Prostate gland (tissue), 2 donors: ENCODE measurements around the gene DENND6A. TPM values are rescaled to one million over a fixed set of nuclear protein-coding genes. Genes with fewer than 3 reads are reported as not detected.
"Not testable (repeated sequence)": the region's sequence is repeated elsewhere in the genome, so short reads cannot be mapped to it uniquely, and the experiment has no call there.

Experiments
- DNase-seq: peaks from one replicate; pipeline ENCODE4 v3.0.0-alpha.2; 2019; ENCODE audit warnings: low spot score
- H3K27ac ChIP-seq, 2 donors: fragments of 200-600 bp; sonication (generic); 2 replicates each; pipeline ENCODE4 v1.5.1; 2017 to 2019
- H3K27me3 ChIP-seq: fragments of 200-600 bp; sonication (generic); replicated peaks from 2 replicates; pipeline ENCODE4 v1.5.1; 2019; ENCODE audit not compliant: insufficient read depth
- H3K36me3 ChIP-seq, 2 donors: fragments of 200-600 bp; sonication (generic); 1 replicate in 1 of 2; 2 replicates in 1 of 2; pipeline versions ENCODE4 v1.5.1 to v1.8.1; 2017 to 2019
- H3K4me1 ChIP-seq: fragments of 200-600 bp; sonication (generic); replicated peaks from 2 replicates; pipeline ENCODE4 v1.5.1; 2019
- H3K4me3 ChIP-seq, 2 donors: fragments of 200-600 bp; sonication (generic); 2 replicates each; pipeline ENCODE4 v1.5.1; 2017 to 2019
- H3K9me3 ChIP-seq: fragments of 200-600 bp; sonication (generic); 2 replicates; pipeline ENCODE4 v1.5.1; 2017
- POLR2A ChIP-seq: fragments of 450-650 bp; IDR thresholded peaks from one replicate; pipeline ENCODE4 v1.6.1; 2016; ENCODE audit warnings: antibody characterized with exemption, mild to moderate bottlenecking
- POLR2AphosphoS5 ChIP-seq: sonication (generic); formaldehyde crosslinking; IDR thresholded peaks from one replicate; pipeline ENCODE4 v1.6.1; 2017; ENCODE audit warnings: antibody characterized with exemption
- WGBS: methylation state at CpG from one replicate; pipeline ENCODE4 v1.1.5; 2018; 5-methylcytosine and 5-hydroxymethylcytosine counted together
- intact Hi-C: fragments of 100-400 bp; cut with DNase I; formaldehyde crosslinking; loops from one replicate; pipeline ENCODE4 v1.14.2; 2022
- total RNA-seq, 2 donors: library from RNA; depleted of rRNA; stranded (reverse); fragments of >200 nt; gene quantifications; one replicate each; pipeline ENCODE4 v1.1.0, GENCODE V29; 2016
- TF ChIP-seq, protein P1 (sequence below), 4 experiments: fragments of 200-600 bp in 2 of 4; fragments of 450-650 bp in 2 of 4; sonication (generic) in 2 of 4; IDR thresholded peaks; 1 replicate in 3 of 4; 2 replicates in 1 of 4; pipeline ENCODE4 v1.5.1; 2016 to 2019; ENCODE audit warnings: antibody characterized with exemption in 4 of 4, mild to moderate bottlenecking in 2 of 4, moderate library complexity in 2 of 4

Gene DENND6A
- total RNA-seq, 2 donors from 2014 or later = 19.4 to 26.1 TPM

DNA sequence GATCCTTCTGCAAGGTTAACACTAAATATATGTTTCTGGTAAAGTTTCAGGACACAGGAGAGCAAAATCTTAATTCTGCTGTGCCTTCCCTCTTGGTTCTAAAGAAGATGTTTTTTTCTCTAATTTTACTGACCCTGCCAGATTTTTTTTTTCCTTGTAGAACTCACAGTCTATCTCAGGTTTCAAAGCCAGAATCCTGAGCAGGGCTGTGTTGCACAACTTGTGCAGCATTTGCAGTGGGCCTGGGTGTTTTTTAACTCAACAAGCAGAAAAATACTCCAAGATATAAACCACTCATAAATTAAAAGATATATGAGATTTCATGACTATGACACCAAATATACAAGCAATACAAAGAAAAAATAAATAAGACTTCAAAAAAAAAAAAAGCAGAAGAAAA is 55.5 kb downstream of the DENND6A start:
- Histone ChIP-seq H3K36me3 (peaks cover 0 to 5% of the 10 kb centered on the region in 2 donors), H3K27me3 (no peaks in the 10 kb centered on the region), H3K9me3 (no peaks in the 10 kb centered on the region), H3K4me1 (no peaks in the 10 kb centered on the region), H3K4me3 (no peak overlapping the region), H3K27ac (no peak overlapping the region)
- TF ChIP-seq, protein P1, sequence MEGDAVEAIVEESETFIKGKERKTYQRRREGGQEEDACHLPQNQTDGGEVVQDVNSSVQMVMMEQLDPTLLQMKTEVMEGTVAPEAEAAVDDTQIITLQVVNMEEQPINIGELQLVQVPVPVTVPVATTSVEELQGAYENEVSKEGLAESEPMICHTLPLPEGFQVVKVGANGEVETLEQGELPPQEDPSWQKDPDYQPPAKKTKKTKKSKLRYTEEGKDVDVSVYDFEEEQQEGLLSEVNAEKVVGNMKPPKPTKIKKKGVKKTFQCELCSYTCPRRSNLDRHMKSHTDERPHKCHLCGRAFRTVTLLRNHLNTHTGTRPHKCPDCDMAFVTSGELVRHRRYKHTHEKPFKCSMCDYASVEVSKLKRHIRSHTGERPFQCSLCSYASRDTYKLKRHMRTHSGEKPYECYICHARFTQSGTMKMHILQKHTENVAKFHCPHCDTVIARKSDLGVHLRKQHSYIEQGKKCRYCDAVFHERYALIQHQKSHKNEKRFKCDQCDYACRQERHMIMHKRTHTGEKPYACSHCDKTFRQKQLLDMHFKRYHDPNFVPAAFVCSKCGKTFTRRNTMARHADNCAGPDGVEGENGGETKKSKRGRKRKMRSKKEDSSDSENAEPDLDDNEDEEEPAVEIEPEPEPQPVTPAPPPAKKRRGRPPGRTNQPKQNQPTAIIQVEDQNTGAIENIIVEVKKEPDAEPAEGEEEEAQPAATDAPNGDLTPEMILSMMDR (IDR thresholded peaks at IDR 0.05) = no peak
- TF ChIP-seq POLR2AphosphoS5 (no peak), POLR2A (no peak)
- DNase-seq = no peak
- intact Hi-C loops = loop anchor here (10.0 kb wide), 1 partner anchor 353 kb away; no protein-coding TSS in a partner anchor

DNA sequence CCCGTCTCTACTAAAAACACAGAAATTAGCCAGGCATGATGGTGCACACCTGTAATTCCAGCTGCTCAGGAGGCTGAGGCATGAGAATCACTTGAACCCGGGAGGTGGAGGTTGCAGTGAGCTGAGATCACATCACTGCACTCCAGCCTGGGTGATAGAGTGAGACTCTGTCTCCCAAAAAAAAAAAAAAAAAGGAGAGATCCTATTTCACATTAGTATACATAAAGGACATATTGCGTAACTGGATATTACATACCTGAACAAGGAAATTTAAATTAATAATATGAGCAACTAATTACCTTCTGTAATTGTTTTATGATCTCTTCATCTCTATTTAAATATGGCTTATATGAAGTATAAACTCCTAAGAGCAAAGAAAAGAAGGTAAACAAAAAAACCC is 58.6 kb downstream of the DENND6A start:
- H3K9me3 ChIP-seq, H3K4me3 ChIP-seq, DNase-seq, H3K4me1 ChIP-seq, H3K36me3 ChIP-seq, H3K27ac ChIP-seq, H3K27me3 ChIP-seq: not testable (repeated sequence)
- intact Hi-C loops = loop anchor here (10.0 kb wide), 1 partner anchor 349 kb away; no protein-coding TSS in a partner anchor
- 97% methylated on average over 3 of the region's 3 CpGs for WGBS

DNA sequence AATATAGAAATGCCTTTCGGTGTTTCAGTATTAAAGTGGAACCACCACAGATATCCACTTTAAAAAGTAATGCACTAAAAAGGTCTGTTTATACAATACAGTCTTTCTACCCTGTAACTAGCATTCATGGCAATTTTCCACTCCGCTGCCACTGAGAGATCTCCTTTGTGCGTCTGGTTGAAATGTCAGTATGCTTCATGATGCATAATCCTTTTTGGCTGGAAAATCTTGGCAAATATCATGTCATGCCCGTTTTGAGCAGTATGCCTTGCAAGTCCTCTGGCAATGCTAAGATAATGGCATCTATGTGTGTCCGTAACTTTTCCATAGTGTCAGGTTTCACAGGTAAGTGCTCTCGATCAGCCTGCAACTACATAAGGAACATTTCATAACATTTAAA is 64.9 kb downstream of the DENND6A start:
- H3K36me3 ChIP-seq = no peaks in the 10 kb centered on the region
- no peaks in the 10 kb centered on the region for H3K27me3 ChIP-seq
- DNase-seq = no peak
- H3K27ac ChIP-seq = no peak overlapping the region
- WGBS = 83% methylated on average over 6 of the region's 6 CpGs
- TF ChIP-seq, protein P1 (IDR thresholded peaks at IDR 0.05) = no peak
- TF ChIP-seq POLR2A = no peak
- no peak for TF ChIP-seq POLR2AphosphoS5
- no peaks in the 10 kb centered on the region for H3K4me1 ChIP-seq
- intact Hi-C loops = no loop called here
- H3K9me3 ChIP-seq = no peaks in the 10 kb centered on the region
- no peak overlapping the region for H3K4me3 ChIP-seq

DNA sequence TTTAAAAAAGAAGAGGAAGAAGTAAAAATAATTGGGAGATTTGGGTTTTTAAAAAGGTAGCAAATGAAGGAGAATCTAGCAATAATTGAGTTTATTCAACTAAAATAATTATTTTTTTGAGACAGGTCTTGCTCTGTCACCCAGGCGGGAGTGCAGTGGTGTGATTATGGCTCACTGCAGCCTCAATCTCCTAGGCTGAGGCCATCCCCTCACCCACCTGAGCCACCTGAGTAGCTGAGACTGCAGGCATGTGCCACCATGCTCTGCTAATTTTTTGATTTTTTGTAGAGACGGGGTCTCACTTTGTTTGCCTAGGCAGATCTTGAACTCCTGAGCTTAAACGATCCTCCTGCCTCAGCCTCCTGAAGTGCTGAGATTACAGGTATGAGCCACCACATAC is 68.1 kb downstream of the DENND6A start:
- Histone ChIP-seq H3K36me3 (no peaks in the 10 kb centered on the region), H3K4me1 (no peaks in the 10 kb centered on the region), H3K9me3 (no peaks in the 10 kb centered on the region), H3K4me3 (no peak overlapping the region), H3K27ac (no peak overlapping the region), H3K27me3 (no peaks in the 10 kb centered on the region)
- TF ChIP-seq POLR2AphosphoS5 (no peak), POLR2A (no peak)
- TF ChIP-seq, protein P1 (IDR thresholded peaks at IDR 0.05) = no peak
- WGBS = 95% methylated on average over 3 of the region's 3 CpGs
- intact Hi-C loops = no loop called here
- DNase-seq = no peak

DNA sequence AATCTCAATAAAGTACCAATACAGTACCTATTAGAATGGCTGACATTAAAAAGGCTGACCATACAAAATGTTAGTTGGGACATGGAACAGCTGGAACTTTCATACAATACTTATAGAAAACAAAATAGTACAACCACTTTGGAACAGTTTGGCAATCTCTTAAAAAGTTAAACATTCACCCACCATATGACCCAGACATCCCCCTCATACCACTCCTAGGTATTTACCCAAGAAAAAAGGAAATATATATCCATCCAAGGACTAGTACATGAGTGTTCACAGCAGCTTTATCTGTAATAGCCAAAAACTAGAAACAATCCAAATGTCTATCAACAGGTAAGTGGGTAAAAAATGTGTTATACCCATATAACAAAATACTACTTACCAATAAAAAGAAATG is 70.5 kb downstream of the DENND6A start:
- no peaks in the 10 kb centered on the region for H3K36me3 ChIP-seq
- no peak for DNase-seq
- no peaks in the 10 kb centered on the region for H3K27me3 ChIP-seq
- no peaks in the 10 kb centered on the region for H3K4me1 ChIP-seq
- no peaks in the 10 kb centered on the region for H3K9me3 ChIP-seq
- H3K4me3 ChIP-seq = no peak overlapping the region
- no peak for TF ChIP-seq POLR2A
- TF ChIP-seq, protein P1 (IDR thresholded peaks at IDR 0.05) = no peak
- TF ChIP-seq POLR2AphosphoS5 = no peak
- intact Hi-C loops = no loop called here
- H3K27ac ChIP-seq = no peak overlapping the region
